ENCODE results near the gene GSPT1. TPM values are rescaled to one million over a fixed set of nuclear protein-coding genes. Genes with fewer than 3 reads are reported as not detected.
"Not testable (repeated sequence)": the region's sequence is repeated elsewhere in the genome, so short reads cannot be mapped to it uniquely, and the experiment has no call there.

Gene GSPT1
- 10 to 100 TPM; 27.3 to 79.7 (median 42.2) TPM for polyA plus RNA-seq
- long read RNA-seq, donor 1, result 0 reads
- long read RNA-seq, donor 2, full-length matches to known transcripts, result 12 of 18 reads
- long read RNA-seq, donor 2, partial matches to known transcripts, result 6 of 18 reads
- long read RNA-seq, donor 2, other reads (novel, unspliced or antisense), result 0 of 18 reads
- long read RNA-seq, donor 3, full-length matches to known transcripts, result 9 of 9 reads
- long read RNA-seq, donor 3, partial matches to known transcripts, result 0 of 9 reads
- long read RNA-seq, donor 3, other reads (novel, unspliced or antisense), result 0 of 9 reads
- long read RNA-seq, donor 4, result 0 reads
- long read RNA-seq, donor 5, result 0 reads
- long read RNA-seq, donor 6, full-length matches to known transcripts, result 6 of 6 reads
- long read RNA-seq, donor 6, partial matches to known transcripts, result 0 of 6 reads
- long read RNA-seq, donor 6, other reads (novel, unspliced or antisense), result 0 of 6 reads
- long read RNA-seq, donor 7, full-length matches to known transcripts, result 33 of 80 reads
- long read RNA-seq, donor 7, partial matches to known transcripts, result 47 of 80 reads
- long read RNA-seq, donor 7, other reads (novel, unspliced or antisense), result 0 of 80 reads
- long read RNA-seq, donor 8, partial matches to known transcripts, result 0 of 1 reads
- long read RNA-seq, donor 8, other reads (novel, unspliced or antisense), result 0 of 1 reads
- long read RNA-seq, donor 9, full-length matches to known transcripts, result 1 of 1 reads
- long read RNA-seq, donor 9, partial matches to known transcripts, result 0 of 1 reads
- long read RNA-seq, donor 9, other reads (novel, unspliced or antisense), result 0 of 1 reads
- long read RNA-seq, donor 10, full-length matches to known transcripts, result 19 of 19 reads
- long read RNA-seq, donor 10, partial matches to known transcripts, result 0 of 19 reads
- long read RNA-seq, donor 10, other reads (novel, unspliced or antisense), result 0 of 19 reads

DNA sequence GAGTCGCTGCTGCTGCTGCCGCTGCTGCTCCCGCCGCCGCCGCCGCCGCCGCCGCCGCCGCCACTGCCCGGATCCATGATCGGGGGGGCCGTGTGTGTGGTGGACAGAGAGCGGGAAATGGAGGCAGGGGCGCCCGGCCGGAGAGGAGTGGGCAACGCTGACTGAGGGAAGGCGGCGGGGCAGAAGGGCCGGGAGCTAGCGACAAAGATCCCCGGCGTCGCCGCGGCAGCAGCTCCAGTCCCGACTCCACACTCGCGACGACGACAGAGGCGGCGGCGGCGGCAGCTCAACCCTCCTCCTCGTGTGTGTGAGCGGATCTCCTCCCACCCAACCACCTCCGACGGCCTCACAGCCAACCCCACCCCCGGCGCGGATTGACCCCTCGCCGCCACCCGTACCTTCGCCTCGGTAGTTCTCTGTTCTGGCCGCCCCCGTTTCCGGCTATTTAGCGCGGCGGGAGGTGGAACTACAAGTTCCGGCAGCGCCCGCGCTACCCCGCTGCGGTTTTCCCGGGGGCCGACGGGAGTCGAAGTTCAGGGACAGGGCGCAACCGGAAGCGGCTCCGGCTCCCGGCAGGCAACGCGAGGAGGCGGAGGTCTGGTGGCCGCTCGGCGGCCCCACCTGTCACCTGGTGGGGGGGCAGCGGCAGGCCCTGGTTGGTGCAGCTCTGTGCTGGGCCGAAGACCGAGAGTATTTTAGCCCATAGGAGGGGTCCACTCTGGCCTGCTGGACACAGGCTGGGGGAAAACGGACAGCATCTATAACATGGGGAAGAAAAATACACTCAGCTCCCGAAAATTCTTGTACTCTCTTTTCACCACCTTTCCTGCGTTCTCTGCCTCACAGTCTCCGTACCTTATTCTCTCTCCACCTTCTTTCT, at the start of gene GSPT1:
GSPT1 (minus strand) TSS at position 313 of the 880 bp plus-strand sequence; CDS start at position 77, 236 bp downstream.
- Histone ChIP-seq H3K27ac (ENCODE audit: low read depth in 1 of 3, low read length in 2 of 3) (peak within 1 kb of the TSS; percentile 88 to 99 (median 95)), H3K27me3 (ENCODE audit: control insufficient read depth in 3 of 3, insufficient read depth in 3 of 3, low read length in 3 of 3) (no peaks in the 10 kb centered on the region), H3K36me3 (ENCODE audit: control insufficient read depth in 3 of 3, insufficient read depth in 2 of 3, low read depth in 1 of 3, low read length in 3 of 3) (no peaks in the 10 kb centered on the region), H3K4me1 (ENCODE audit: control insufficient read depth in 3 of 3, insufficient read depth in 2 of 3, low read depth in 1 of 3, low read length in 2 of 3) (peaks cover 6 to 9% (median 7%) of the 10 kb centered on the region in 3 donors), H3K4me3 (ENCODE audit: low read depth in 1 of 3, low read length in 3 of 3) (peak within 1 kb of the TSS; percentile 82 to 100 (median 99)), H3K9me3 (ENCODE audit: control insufficient read depth in 2 of 2, insufficient read depth in 1 of 2, low read depth in 1 of 2, low read length in 1 of 2) (no peaks in the 10 kb centered on the region)
- DNase-seq (peak; percentile 98 to 100), FAIRE-seq (no peak)
- WGBS, 3 donors, result 1% methylated on average over 64 to 84 of the region's 84 CpGs

DNA sequence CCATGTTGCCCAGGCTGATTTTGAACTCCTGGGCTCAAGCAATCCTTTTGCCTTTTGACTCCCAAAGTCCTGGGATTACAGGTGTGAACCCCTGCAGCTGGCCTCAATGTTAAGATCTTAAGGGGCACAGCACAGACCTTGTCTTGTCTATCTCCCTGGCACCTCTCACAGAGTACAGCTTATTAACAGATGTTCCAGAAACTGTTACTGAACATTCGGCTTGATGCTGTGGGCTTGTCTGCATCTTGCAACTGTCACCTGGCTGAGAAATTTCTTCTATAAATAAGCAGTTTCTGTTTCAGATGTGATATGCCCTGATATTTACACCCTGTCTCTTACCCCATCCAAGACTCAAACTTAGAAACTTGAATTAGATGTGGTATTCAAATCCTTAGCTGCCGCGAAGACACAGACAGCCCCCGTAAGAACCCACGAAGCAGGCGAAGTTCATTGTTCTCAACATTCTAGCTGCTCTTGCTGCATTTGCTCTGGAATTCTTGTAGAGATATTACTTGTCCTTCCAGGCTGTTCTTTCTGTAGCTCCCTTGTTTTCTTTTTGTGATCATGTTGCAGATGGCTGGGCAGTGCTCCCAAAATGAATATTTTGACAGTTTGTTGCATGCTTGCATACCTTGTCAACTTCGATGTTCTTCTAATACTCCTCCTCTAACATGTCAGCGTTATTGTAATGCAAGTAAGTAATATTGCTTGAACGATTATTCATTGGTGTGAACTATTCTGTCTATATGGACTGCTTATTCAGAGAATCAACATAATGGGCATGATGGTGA, 49.2 kb upstream of the GSPT1 start, which contains the start of gene TNFRSF17:
TNFRSF17 (plus strand) TSS at position 450 of the 791 bp plus-strand sequence; CDS start at position 565, 115 bp downstream.
- WGBS, 3 donors, result 68 to 77% (median 76%) methylated on average over 9 of the region's 9 CpGs
- DNase-seq, result no peak
- Histone ChIP-seq H3K4me1 (ENCODE audit: control insufficient read depth in 3 of 3, insufficient read depth in 2 of 3, low read depth in 1 of 3, low read length in 2 of 3) (no peaks in the 10 kb centered on the region), H3K36me3 (ENCODE audit: control insufficient read depth in 3 of 3, insufficient read depth in 2 of 3, low read depth in 1 of 3, low read length in 3 of 3) (no peaks in the 10 kb centered on the region), H3K4me3 (ENCODE audit: low read depth in 1 of 3, low read length in 3 of 3) (no peak within 1 kb of the TSS), H3K27ac (ENCODE audit: low read depth in 1 of 3, low read length in 2 of 3) (peak within 1 kb of the TSS in 1 of 3 donors; percentile 74), H3K9me3 (ENCODE audit: control insufficient read depth in 2 of 2, insufficient read depth in 1 of 2, low read depth in 1 of 2, low read length in 1 of 2) (no peaks in the 10 kb centered on the region), H3K27me3 (ENCODE audit: control insufficient read depth in 3 of 3, insufficient read depth in 3 of 3, low read length in 3 of 3) (no peaks in the 10 kb centered on the region)
- FAIRE-seq, result no peak

DNA sequence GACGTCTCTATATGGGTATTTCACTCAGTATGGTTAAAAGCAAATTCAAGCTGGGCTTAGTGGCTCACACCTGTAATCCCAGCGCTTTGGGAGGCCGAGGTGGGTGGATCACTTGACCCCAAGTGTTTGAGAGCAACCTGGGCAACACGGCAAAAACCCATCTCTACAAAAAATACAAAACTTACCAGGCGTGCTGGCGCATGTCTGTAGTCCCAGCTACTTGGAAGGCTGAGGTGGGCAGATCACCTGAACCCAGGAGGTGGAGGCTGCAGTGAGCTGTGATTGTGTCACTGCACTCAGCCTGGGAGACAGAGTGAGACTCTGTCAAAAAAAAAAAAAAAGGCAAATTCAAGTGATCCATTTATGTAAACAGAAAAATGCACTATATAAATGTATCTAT, 48.0 kb upstream of the GSPT1 start:
- Histone ChIP-seq H3K4me3 (ENCODE audit: low read depth in 1 of 3, low read length in 3 of 3) (no peak overlapping the region), H3K27me3 (ENCODE audit: control insufficient read depth in 3 of 3, insufficient read depth in 3 of 3, low read length in 3 of 3) (no peaks in the 10 kb centered on the region), H3K36me3 (ENCODE audit: control insufficient read depth in 3 of 3, insufficient read depth in 2 of 3, low read depth in 1 of 3, low read length in 3 of 3) (no peaks in the 10 kb centered on the region), H3K9me3 (ENCODE audit: control insufficient read depth in 2 of 2, insufficient read depth in 1 of 2, low read depth in 1 of 2, low read length in 1 of 2) (no peaks in the 10 kb centered on the region), H3K4me1 (ENCODE audit: control insufficient read depth in 3 of 3, insufficient read depth in 2 of 3, low read depth in 1 of 3, low read length in 2 of 3) (no peaks in the 10 kb centered on the region), H3K27ac (ENCODE audit: low read depth in 1 of 3, low read length in 2 of 3) (no peak overlapping the region)
- FAIRE-seq, result no peak
- no peak for DNase-seq
- WGBS, 3 donors, result 89 to 94% (median 91%) methylated on average over 6 of the region's 6 CpGs

DNA sequence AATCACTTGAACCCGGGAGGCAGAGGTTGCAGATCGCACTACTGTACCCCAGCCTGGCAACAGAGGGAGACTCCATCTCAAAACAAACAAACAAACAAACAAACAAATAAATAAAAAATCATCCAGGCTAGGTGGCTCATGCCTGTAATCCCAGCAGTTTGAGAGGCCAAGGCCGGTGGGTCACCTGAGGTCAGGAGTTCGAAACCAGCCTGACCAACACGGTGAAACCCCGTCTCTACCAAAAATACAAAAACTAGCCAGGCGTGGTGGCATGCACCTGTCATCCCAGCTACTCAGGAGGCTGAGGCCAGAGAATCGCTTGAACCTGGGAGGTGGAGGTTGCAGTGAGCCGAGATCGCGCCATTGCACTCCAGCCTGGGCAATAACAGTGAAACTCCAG, 47.2 kb upstream of the GSPT1 start:
- not testable (repeated sequence) for FAIRE-seq, DNase-seq
- 90 to 95% (median 91%) methylated on average over 11 of the region's 11 CpGs for WGBS, 3 donors

DNA sequence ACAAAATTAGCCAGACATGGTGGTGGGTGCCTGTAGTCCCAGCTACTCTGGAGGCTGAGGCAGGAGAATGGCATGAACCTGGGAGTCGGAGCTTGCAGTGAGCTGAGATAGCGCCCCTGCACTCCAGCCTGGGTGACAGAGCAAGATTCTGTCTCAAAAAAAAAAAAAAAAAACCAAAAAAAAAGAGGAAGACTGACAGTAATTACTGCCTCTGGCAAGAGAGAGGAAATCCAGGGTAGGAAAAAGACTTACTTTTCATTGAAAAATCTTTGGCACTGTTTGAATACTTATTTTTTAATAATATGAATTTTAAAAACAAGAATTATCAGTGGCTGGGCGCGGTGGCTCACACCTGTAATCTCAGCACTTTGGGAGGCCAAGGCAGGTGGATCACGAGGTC, 46.7 kb upstream of the GSPT1 start:
- not testable (repeated sequence) for H3K27me3 ChIP-seq (ENCODE audit: control insufficient read depth in 3 of 3, insufficient read depth in 3 of 3, low read length in 3 of 3); H3K4me1 ChIP-seq (ENCODE audit: control insufficient read depth in 3 of 3, insufficient read depth in 2 of 3, low read depth in 1 of 3, low read length in 2 of 3); H3K27ac ChIP-seq (ENCODE audit: low read depth in 1 of 3, low read length in 2 of 3); H3K4me3 ChIP-seq (ENCODE audit: low read depth in 1 of 3, low read length in 3 of 3); H3K9me3 ChIP-seq (ENCODE audit: control insufficient read depth in 2 of 2, insufficient read depth in 1 of 2, low read depth in 1 of 2, low read length in 1 of 2); H3K36me3 ChIP-seq (ENCODE audit: control insufficient read depth in 3 of 3, insufficient read depth in 2 of 3, low read depth in 1 of 3, low read length in 3 of 3); DNase-seq; FAIRE-seq
- 86 to 91% (median 89%) methylated on average over 5 of the region's 5 CpGs for WGBS, 3 donors

More for the DNA sequence above, 47.2 kb upstream of the GSPT1 start:
- H3K4me1 ChIP-seq (ENCODE audit: control insufficient read depth in 3 of 3, insufficient read depth in 2 of 3, low read depth in 1 of 3, low read length in 2 of 3); H3K27me3 ChIP-seq (ENCODE audit: control insufficient read depth in 3 of 3, insufficient read depth in 3 of 3, low read length in 3 of 3); H3K27ac ChIP-seq (ENCODE audit: low read depth in 1 of 3, low read length in 2 of 3); H3K36me3 ChIP-seq (ENCODE audit: control insufficient read depth in 3 of 3, insufficient read depth in 2 of 3, low read depth in 1 of 3, low read length in 3 of 3); H3K9me3 ChIP-seq (ENCODE audit: control insufficient read depth in 2 of 2, insufficient read depth in 1 of 2, low read depth in 1 of 2, low read length in 1 of 2); H3K4me3 ChIP-seq (ENCODE audit: low read depth in 1 of 3, low read length in 3 of 3): not testable (repeated sequence)

DNA sequence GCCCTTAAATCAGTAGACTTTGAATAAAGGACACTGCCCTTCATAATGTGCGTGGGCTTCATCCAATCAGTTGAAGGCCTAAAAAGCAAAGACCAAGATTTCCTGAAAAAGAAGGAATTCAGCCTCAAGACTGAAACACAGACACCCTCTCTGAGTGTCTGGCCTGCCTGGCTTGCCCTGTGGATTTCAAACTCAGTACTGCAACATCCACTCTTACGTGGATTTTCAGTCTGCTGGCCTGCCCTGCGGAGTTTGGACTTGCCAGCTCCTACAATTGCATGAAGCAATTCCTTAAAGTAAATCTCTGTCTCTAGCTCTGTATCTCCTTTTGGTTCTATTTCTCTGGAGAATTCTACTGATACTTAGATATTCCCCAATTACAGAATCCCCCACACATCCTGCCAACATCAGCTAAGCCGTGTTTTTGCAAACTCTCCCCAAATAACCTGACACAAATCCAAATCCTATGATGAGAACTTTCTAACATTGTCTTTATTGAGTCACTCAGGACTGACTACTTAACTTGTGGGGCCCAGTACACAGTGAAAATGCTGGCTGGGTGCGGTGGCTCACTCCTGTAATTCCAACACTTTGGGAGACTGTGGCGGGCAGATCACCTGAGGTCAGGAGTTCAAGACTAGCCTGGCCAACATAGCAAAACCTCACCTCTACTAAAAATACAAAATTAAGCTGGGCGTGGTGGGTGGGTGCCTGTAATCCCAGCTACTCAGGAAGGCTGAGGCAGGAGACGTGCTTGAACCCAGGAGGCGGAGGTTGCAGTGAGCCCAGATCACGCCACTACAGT, 42.0 kb upstream of the GSPT1 start:
- Histone ChIP-seq H3K27ac (ENCODE audit: low read depth in 1 of 3, low read length in 2 of 3) (no peak overlapping the region), H3K36me3 (ENCODE audit: control insufficient read depth in 3 of 3, insufficient read depth in 2 of 3, low read depth in 1 of 3, low read length in 3 of 3) (no peaks in the 10 kb centered on the region), H3K27me3 (ENCODE audit: control insufficient read depth in 3 of 3, insufficient read depth in 3 of 3, low read length in 3 of 3) (no peaks in the 10 kb centered on the region), H3K9me3 (ENCODE audit: control insufficient read depth in 2 of 2, insufficient read depth in 1 of 2, low read depth in 1 of 2, low read length in 1 of 2) (no peaks in the 10 kb centered on the region), H3K4me3 (ENCODE audit: low read depth in 1 of 3, low read length in 3 of 3) (no peak overlapping the region), H3K4me1 (ENCODE audit: control insufficient read depth in 3 of 3, insufficient read depth in 2 of 3, low read depth in 1 of 3, low read length in 2 of 3) (no peaks in the 10 kb centered on the region)
- WGBS, 3 donors, result 89 to 93% (median 92%) methylated on average over 10 of the region's 10 CpGs
- FAIRE-seq (no peak), DNase-seq (no peak)

DNA sequence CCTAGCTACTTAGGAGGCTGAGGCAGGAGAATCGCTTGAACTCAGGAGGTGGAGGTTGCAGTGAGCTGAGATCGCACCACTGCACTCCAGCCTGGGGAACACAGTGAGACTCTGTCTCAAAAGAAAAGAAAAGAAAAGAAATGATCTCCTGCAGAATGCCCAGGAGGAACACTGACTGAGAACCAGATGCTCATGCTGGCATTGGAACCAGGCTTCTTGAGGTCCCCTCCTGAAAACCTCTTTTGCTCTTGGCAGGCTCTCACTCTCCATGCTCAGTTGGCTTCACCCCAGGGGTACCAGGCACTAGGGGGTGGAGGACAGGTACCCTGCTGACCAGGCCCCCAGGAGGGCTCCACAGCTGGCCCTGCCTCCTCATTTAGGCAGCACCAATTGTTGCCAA, 40.8 kb upstream of the GSPT1 start:
- 94 to 100% (median 96%) methylated on average over 2 of the region's 2 CpGs for WGBS, 3 donors
- no peak for FAIRE-seq
- H3K27me3 ChIP-seq (ENCODE audit: control insufficient read depth in 3 of 3, insufficient read depth in 3 of 3, low read length in 3 of 3), result no peaks in the 10 kb centered on the region
- H3K9me3 ChIP-seq (ENCODE audit: control insufficient read depth in 2 of 2, insufficient read depth in 1 of 2, low read depth in 1 of 2, low read length in 1 of 2), result no peaks in the 10 kb centered on the region
- DNase-seq, result no peak
- H3K36me3 ChIP-seq (ENCODE audit: control insufficient read depth in 3 of 3, insufficient read depth in 2 of 3, low read depth in 1 of 3, low read length in 3 of 3), result no peaks in the 10 kb centered on the region
- no peak overlapping the region for H3K27ac ChIP-seq (ENCODE audit: low read depth in 1 of 3, low read length in 2 of 3)
- H3K4me1 ChIP-seq (ENCODE audit: control insufficient read depth in 3 of 3, insufficient read depth in 2 of 3, low read depth in 1 of 3, low read length in 2 of 3), result no peaks in the 10 kb centered on the region
- no peak overlapping the region for H3K4me3 ChIP-seq (ENCODE audit: low read depth in 1 of 3, low read length in 3 of 3)
